Measurements from ENCODE around the gene PARN. TPM values are rescaled to one million over a fixed set of nuclear protein-coding genes. Genes with fewer than 3 reads are reported as not detected.
"Not testable (repeated sequence)": the region's sequence is repeated elsewhere in the genome, so short reads cannot be mapped to it uniquely, and the experiment has no call there.

The PARN gene
- total and polyA plus RNA-seq, 2 of the 4 experiments (the other 2 are of a cell fraction), result 24.6 to 25.1 TPM

- H3K56ac ChIP-seq (ENCODE audit: extremely low read depth, insufficient read depth, low read length); H3K79me1 ChIP-seq (ENCODE audit: low read depth in 1 of 2, low read length in 2 of 2): not testable (repeated sequence)
Measured at GRCh38 chr16:14401711-14402061, 228.4 kb downstream of the PARN start.

DNA sequence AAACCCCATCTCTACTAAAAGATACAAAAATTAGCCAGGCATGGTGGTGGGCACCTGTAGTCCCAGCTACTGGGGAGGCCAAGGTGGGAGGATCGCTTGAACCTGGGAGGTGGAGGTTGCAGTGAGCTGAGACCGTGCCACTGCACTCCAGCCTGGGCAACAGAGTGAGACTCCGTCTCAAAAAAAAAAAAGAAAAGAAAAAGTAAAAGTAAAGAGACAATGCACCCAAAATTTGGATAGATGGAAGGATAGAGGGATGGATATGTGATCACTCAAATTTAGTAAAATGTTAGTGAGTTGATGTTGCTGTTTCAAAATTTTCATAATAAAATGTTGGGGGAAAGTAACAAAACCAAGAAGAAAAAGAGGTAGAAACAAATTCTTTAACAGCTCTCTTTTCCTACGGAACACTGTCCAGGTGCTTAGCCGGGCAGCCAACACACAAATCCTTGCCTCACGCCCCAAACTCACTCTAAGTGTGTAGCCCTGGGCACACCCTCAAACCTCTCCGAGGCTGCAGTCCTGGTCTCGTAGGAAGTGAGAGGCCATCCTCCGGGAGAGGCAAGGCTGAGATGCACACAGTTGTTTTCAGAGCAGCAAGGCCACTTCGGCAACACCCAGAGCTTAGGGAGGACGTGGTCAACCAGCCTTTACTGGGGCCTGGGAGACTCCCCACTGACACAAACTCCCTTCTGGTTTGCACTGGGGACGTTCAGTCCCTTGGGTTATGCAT lies 228.9 kb downstream of the PARN start:
- H3K36me3 ChIP-seq (ENCODE audit: control insufficient read depth, insufficient read depth, low read length); H3K9ac ChIP-seq (ENCODE audit: low read depth, low read length); H2BK120ac ChIP-seq (ENCODE audit: low read depth, low read length); POLR2A ChIA-PET (ENCODE audit: unreplicated experiment); ATAC-seq (ENCODE audit: low read depth); H3K27ac ChIP-seq (ENCODE audit: insufficient read depth, low read length); intact Hi-C loops (cut with micrococcal nuclease); H3K4me3 ChIP-seq (ENCODE audit: insufficient read depth, low read depth, low read length); BruUV-seq (replicated peaks); H3K9me3 ChIP-seq (ENCODE audit: control insufficient read depth, insufficient read depth, low read length); DNase-seq; H4K20me1 ChIP-seq (ENCODE audit: insufficient read depth, low read length); H3K79me1 ChIP-seq (ENCODE audit: low read depth in 1 of 2, low read length in 2 of 2); H3K18ac ChIP-seq (ENCODE audit: low read depth, low read length); CTCF ChIA-PET; H2AK9ac ChIP-seq (replicated peaks; ENCODE audit: low read depth, low read length, poor library complexity); H3K56ac ChIP-seq (ENCODE audit: extremely low read depth, insufficient read depth, low read length); H2BK20ac ChIP-seq (ENCODE audit: low read depth, low read length); H3K23ac ChIP-seq (ENCODE audit: low read depth, low read length); H3K9me1 ChIP-seq (ENCODE audit: insufficient read depth, low read length); H2BK5ac ChIP-seq (ENCODE audit: low read depth, low read length, poor library complexity, severe bottlenecking); H4K5ac ChIP-seq (ENCODE audit: low read depth, low read length); H3K4me1 ChIP-seq (ENCODE audit: control insufficient read depth, insufficient read depth, low read length); in situ Hi-C loops (cut with MboI; ENCODE audit: low sequenced_read_pairs); H2BK15ac ChIP-seq (ENCODE audit: low read depth, low read length); H3K27me3 ChIP-seq (ENCODE audit: control insufficient read depth, insufficient read depth, low read length); H3K4me2 ChIP-seq (ENCODE audit: low read depth, low read length); H3K14ac ChIP-seq (replicated peaks; ENCODE audit: low read depth, low read length); dilution Hi-C loops (cut with HindIII; ENCODE audit: low sequenced_read_pairs, unreplicated experiment): not testable (repeated sequence)
- peak overlapping the region; percentile 15; the same call in 1 of the 2 replicates for H4K91ac ChIP-seq (ENCODE audit: insufficient read depth, low read depth, low read length)
- WGBS, 2 experiments (ENCODE audit: extremely low coverage in 2 of 2, insufficient read length in 1 of 2), result 97% methylated on average over 5 of the region's 12 CpGs; no CpG with 5 or more reads in 1 of the 2 experiments
- H4K8ac ChIP-seq (ENCODE audit: low read depth in 2 of 2, low read length in 2 of 2), result peak overlapping the region in 1 of 2 experiments; percentile 7; a peak in 1 of 4 replicates
- H2AFZ ChIP-seq (replicated peaks; ENCODE audit: low read length, poor library complexity), result peak overlapping the region; percentile 49
- H3K4ac ChIP-seq (ENCODE audit: low read depth, low read length), result 0 out of 2 replicates have a peak overlapping the region, but pooled peaks have one; percentile 3
- 0 out of 2 replicates have a peak overlapping the region, but pooled peaks have one; percentile 50 for H2AK5ac ChIP-seq (ENCODE audit: low read depth, low read length)

More at GRCh38 chr16:14401711-14402061, 228.4 kb downstream of the PARN start:
- H2BK5ac ChIP-seq (ENCODE audit: low read depth, low read length, poor library complexity, severe bottlenecking); H2BK20ac ChIP-seq (ENCODE audit: low read depth, low read length); H3K27me3 ChIP-seq (ENCODE audit: control insufficient read depth, insufficient read depth, low read length); CTCF ChIA-PET; H3K14ac ChIP-seq (replicated peaks; ENCODE audit: low read depth, low read length); H2AK5ac ChIP-seq (ENCODE audit: low read depth, low read length); H3K9me1 ChIP-seq (ENCODE audit: insufficient read depth, low read length); H3K18ac ChIP-seq (ENCODE audit: low read depth, low read length); H3K23ac ChIP-seq (ENCODE audit: low read depth, low read length); H3K4ac ChIP-seq (ENCODE audit: low read depth, low read length); H3K9me3 ChIP-seq (ENCODE audit: control insufficient read depth, insufficient read depth, low read length); H2AK9ac ChIP-seq (replicated peaks; ENCODE audit: low read depth, low read length, poor library complexity); ATAC-seq (ENCODE audit: low read depth); dilution Hi-C loops (cut with HindIII; ENCODE audit: low sequenced_read_pairs, unreplicated experiment); H4K91ac ChIP-seq (ENCODE audit: insufficient read depth, low read depth, low read length); H2BK120ac ChIP-seq (ENCODE audit: low read depth, low read length); H4K8ac ChIP-seq (ENCODE audit: low read depth in 2 of 2, low read length in 2 of 2); H3K4me3 ChIP-seq (ENCODE audit: insufficient read depth, low read depth, low read length); H4K5ac ChIP-seq (ENCODE audit: low read depth, low read length); H3K36me3 ChIP-seq (ENCODE audit: control insufficient read depth, insufficient read depth, low read length); BruUV-seq (replicated peaks); H2AFZ ChIP-seq (replicated peaks; ENCODE audit: low read length, poor library complexity); H2BK15ac ChIP-seq (ENCODE audit: low read depth, low read length); H3K4me2 ChIP-seq (ENCODE audit: low read depth, low read length); H3K9ac ChIP-seq (ENCODE audit: low read depth, low read length); H3K27ac ChIP-seq (ENCODE audit: insufficient read depth, low read length); in situ Hi-C loops (cut with MboI; ENCODE audit: low sequenced_read_pairs); H4K20me1 ChIP-seq (ENCODE audit: insufficient read depth, low read length); POLR2A ChIA-PET (ENCODE audit: unreplicated experiment); intact Hi-C loops (cut with micrococcal nuclease); H3K4me1 ChIP-seq (ENCODE audit: control insufficient read depth, insufficient read depth, low read length): not testable (repeated sequence)
- WGBS, 2 experiments (ENCODE audit: extremely low coverage in 2 of 2, insufficient read length in 1 of 2), result no CpG with 5 or more reads among the region's 8 CpGs
- DNase-seq, result peak; percentile 18
